Naive thymus-derived CD8-positive, alpha-beta T cell (primary cell): ENCODE data around the gene CELF4. TPM values are rescaled to one million over a fixed set of nuclear protein-coding genes. Genes with fewer than 3 reads are reported as not detected.
"Not testable (repeated sequence)": the region's sequence is repeated elsewhere in the genome, so short reads cannot be mapped to it uniquely, and the experiment has no call there.

Experiments
- ATAC-seq, 2 donors: fragments of 150-1000 bp; cut with Tn5 transposase in 1 of 2; sonication (Bioruptor Pico), chemical (Tn5 transposase) in 1 of 2; 1 replicate in 1 of 2; 2 replicates in 1 of 2; pipeline ENCODE4 v1.10.0; 2021; ENCODE audit warnings: mild to moderate bottlenecking in 2 of 2, moderate library complexity in 2 of 2
- POLR2A ChIA-PET: fragments of 350-600 bp; sonication (Branson Sonifier 250); formaldehyde crosslinking; loops from one replicate; lab custom pipeline; 2021; ENCODE audit warnings: antibody characterized with exemption; lab: Charles Lee
- DNase-seq, 10 donors: peaks; one replicate each; pipeline versions ENCODE4 v3.0.0 to v3.0.0-alpha.2; 2020 to 2022
- H3K27ac Mint-ChIP-seq, 10 donors: one replicate each; pipeline ENCODE4 v1.8.0; 2020 to 2022; ENCODE audit warnings: mild to moderate bottlenecking in 10 of 10, mixed read lengths in 10 of 10, moderate library complexity in 4 of 10, inconsistent platforms in 1 of 10
- H3K27me3 Mint-ChIP-seq, 5 donors: one replicate each; pipeline ENCODE4 v1.8.0; 2021 to 2022; ENCODE audit warnings: mixed read lengths in 5 of 5
- H3K36me3 Mint-ChIP-seq, 3 donors: one replicate each; pipeline ENCODE4 v1.8.0; 2020 to 2022; ENCODE audit warnings: mixed read lengths in 3 of 3, mild to moderate bottlenecking in 2 of 3, inconsistent platforms in 1 of 3
- H3K4me1 Mint-ChIP-seq, 4 donors: one replicate each; pipeline ENCODE4 v1.8.0; 2021 to 2022; ENCODE audit warnings: mixed read lengths in 4 of 4
- H3K4me3 Mint-ChIP-seq, 10 donors: one replicate each; pipeline ENCODE4 v1.8.0; 2020 to 2022; ENCODE audit warnings: mild to moderate bottlenecking in 10 of 10, mixed read lengths in 10 of 10, moderate library complexity in 6 of 10, inconsistent platforms in 1 of 10
- H3K9me3 Mint-ChIP-seq, 9 donors: one replicate each; pipeline ENCODE4 v1.8.0; 2020 to 2022; ENCODE audit warnings: mixed read lengths in 9 of 9, mild to moderate bottlenecking in 3 of 9, inconsistent platforms in 1 of 9, moderate library complexity in 1 of 9
- polyA plus RNA-seq, 3 donors: library from polyadenylated mRNA; unstranded; fragments of 300-500 nt; fragmentation: Illumina TruSeq; gene quantifications; one replicate each; pipeline ENCODE4 v1.2.3, GENCODE V29; 2021
- total RNA-seq, 8 experiments: library from RNA in 2 of 8; stranded (reverse) in 2 of 8; gene quantifications; one replicate each; pipeline ENCODE4 v1.2.3 and lab custom pipeline; 2021 to 2026

The CELF4 gene
- total and polyA plus RNA-seq, 5 experiments from 2014 or later = 0.08 to 0.43 TPM; not detected in 3

DNA sequence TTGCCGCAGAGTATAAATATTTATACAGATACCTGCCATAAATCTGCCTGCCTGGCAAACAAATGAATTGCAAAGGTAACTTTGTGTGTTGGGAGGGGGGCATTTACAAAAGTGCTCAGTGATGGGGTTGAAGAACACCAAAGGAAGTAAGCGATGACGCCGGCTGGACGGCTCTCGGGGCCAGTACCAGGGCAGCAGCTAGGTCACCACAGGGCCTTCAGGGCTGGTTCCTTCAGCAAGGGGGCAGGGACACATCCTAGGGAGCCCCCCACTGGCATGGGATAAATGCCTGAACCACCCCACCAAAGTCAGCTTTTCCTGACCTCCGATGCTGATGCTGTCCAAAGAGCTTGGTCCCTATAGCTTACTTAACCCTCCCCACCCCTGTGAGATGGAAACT is 190.4 kb downstream of the CELF4 start:
- peaks cover 0 to 34% (median 11%) of the 10 kb centered on the region in 5 donors for H3K27me3 Mint-ChIP-seq
- POLR2A ChIA-PET = no interaction called here
- ATAC-seq (no peak), DNase-seq (no peak)
- no peaks in the 10 kb centered on the region for H3K9me3 Mint-ChIP-seq
- no peak overlapping the region for H3K27ac Mint-ChIP-seq
- H3K4me1 Mint-ChIP-seq = peaks cover 0 to 2% (median 0%) of the 10 kb centered on the region in 4 donors
- H3K36me3 Mint-ChIP-seq = no peaks in the 10 kb centered on the region
- no peak overlapping the region for H3K4me3 Mint-ChIP-seq

GRCh38 chr18:37368110-37368954 is 197.3 kb downstream of the CELF4 start:
- H3K9me3 Mint-ChIP-seq = no peaks in the 10 kb centered on the region
- ATAC-seq (no peak), DNase-seq (no peak)
- no peak overlapping the region for H3K4me3 Mint-ChIP-seq
- no peak overlapping the region for H3K27ac Mint-ChIP-seq
- no peaks in the 10 kb centered on the region for H3K36me3 Mint-ChIP-seq
- H3K27me3 Mint-ChIP-seq = peaks cover 1 to 51% (median 28%) of the 10 kb centered on the region in 5 donors
- POLR2A ChIA-PET = no interaction called here
- H3K4me1 Mint-ChIP-seq = no peaks in the 10 kb centered on the region

- Mint-ChIP-seq H3K4me1 (peaks cover 0 to 8% (median 0%) of the 10 kb centered on the region in 4 donors), H3K4me3 (no peak overlapping the region), H3K9me3 (no peaks in the 10 kb centered on the region), H3K27me3 (peaks cover 5 to 58% (median 35%) of the 10 kb centered on the region in 5 donors), H3K36me3 (no peaks in the 10 kb centered on the region), H3K27ac (no peak overlapping the region)
- DNase-seq (no peak), ATAC-seq (no peak)
- POLR2A ChIA-PET = no interaction called here
Measured at GRCh38 chr18:37364237-37364636, 201.4 kb downstream of the CELF4 start.

- no peak for ATAC-seq
- no peaks in the 10 kb centered on the region for H3K36me3 Mint-ChIP-seq
- H3K9me3 Mint-ChIP-seq = no peaks in the 10 kb centered on the region
- H3K27me3 Mint-ChIP-seq = peaks cover 5 to 42% (median 22%) of the 10 kb centered on the region in 5 donors
- peak overlapping the region in 1 of 10 donors; percentile 53 for H3K27ac Mint-ChIP-seq
- no peak overlapping the region for H3K4me3 Mint-ChIP-seq
- POLR2A ChIA-PET = no interaction called here
- H3K4me1 Mint-ChIP-seq = peaks cover 0 to 8% (median 0%) of the 10 kb centered on the region in 4 donors
- no peak for DNase-seq
Measured at GRCh38 chr18:37362158-37362890, 203.3 kb downstream of the CELF4 start.

- Mint-ChIP-seq H3K4me1 (peaks cover 0 to 8% (median 0%) of the 10 kb centered on the region in 4 donors), H3K36me3 (no peaks in the 10 kb centered on the region), H3K9me3 (no peaks in the 10 kb centered on the region), H3K4me3 (no peak overlapping the region), H3K27ac (no peak overlapping the region), H3K27me3 (peaks cover 5 to 42% (median 18%) of the 10 kb centered on the region in 5 donors)
- POLR2A ChIA-PET = no interaction called here
- no peak for DNase-seq
- no peak for ATAC-seq
Measured at GRCh38 chr18:37361335-37362157, 204.1 kb downstream of the CELF4 start.

GRCh38 chr18:37358061-37358460 is 207.5 kb downstream of the CELF4 start:
- H3K9me3 Mint-ChIP-seq, ATAC-seq, H3K4me3 Mint-ChIP-seq, DNase-seq, H3K36me3 Mint-ChIP-seq, POLR2A ChIA-PET, H3K27ac Mint-ChIP-seq, H3K4me1 Mint-ChIP-seq: not testable (repeated sequence)
- H3K27me3 Mint-ChIP-seq = peaks cover 3 to 19% (median 9%) of the 10 kb centered on the region in 5 donors

GRCh38 chr18:37355772-37356171 is 209.8 kb downstream of the CELF4 start:
- POLR2A ChIA-PET = no interaction called here
- Mint-ChIP-seq H3K9me3 (no peaks in the 10 kb centered on the region), H3K4me1 (no peaks in the 10 kb centered on the region), H3K36me3 (no peaks in the 10 kb centered on the region), H3K27ac (no peak overlapping the region), H3K27me3 (peaks cover 0 to 6% (median 0%) of the 10 kb centered on the region in 5 donors), H3K4me3 (no peak overlapping the region)
- DNase-seq = no peak
- ATAC-seq = no peak

DNA sequence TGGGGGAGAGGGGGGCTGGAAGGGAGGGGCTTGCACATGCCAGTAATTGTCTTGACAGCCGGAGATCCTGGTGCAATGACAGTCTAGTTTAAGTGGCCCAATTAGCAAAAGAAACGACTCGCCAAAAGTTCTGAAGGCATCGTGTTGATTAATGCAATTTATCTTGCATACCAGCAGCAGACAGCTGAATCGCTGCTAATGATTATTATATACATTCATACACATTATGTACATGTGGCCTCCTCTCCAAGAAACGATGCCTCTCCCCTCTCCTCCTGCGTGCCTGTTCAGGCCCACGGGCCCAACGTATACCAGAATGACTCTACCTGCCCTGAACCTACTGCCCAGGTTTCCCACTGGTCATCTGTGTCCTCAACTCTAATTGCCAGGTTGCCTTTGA is 214.5 kb downstream of the CELF4 start:
- Mint-ChIP-seq H3K36me3 (no peaks in the 10 kb centered on the region), H3K27ac (no peak overlapping the region), H3K27me3 (peaks cover 2 to 23% (median 10%) of the 10 kb centered on the region in 5 donors), H3K4me1 (peaks cover 0 to 3% (median 0%) of the 10 kb centered on the region in 4 donors), H3K4me3 (no peak overlapping the region), H3K9me3 (no peaks in the 10 kb centered on the region)
- ATAC-seq (no peak), DNase-seq (no peak)
- POLR2A ChIA-PET = no interaction called here

DNA sequence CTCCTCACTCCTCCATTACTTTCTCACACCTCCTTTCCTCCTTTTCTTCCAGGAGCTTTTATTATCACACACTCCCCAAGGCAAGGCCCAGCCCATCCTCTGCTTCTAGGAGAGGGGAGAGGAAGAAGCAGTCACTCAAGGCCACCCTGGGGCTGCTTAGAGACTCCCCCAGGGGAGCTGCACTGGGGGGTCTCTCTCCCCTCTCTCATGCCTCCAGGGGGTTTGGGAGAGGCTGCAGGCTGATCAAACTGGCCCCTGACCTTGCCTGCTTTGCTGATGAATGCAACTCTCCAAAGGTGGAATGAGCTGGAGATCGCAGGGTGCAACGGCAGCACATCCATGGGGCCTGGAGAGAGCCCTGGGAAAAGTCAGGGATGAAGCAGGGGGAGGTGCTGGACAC is 216.9 kb downstream of the CELF4 start:
- no peak for ATAC-seq
- no peaks in the 10 kb centered on the region for H3K36me3 Mint-ChIP-seq
- POLR2A ChIA-PET = no interaction called here
- H3K9me3 Mint-ChIP-seq = no peaks in the 10 kb centered on the region
- H3K4me1 Mint-ChIP-seq = peaks cover 0 to 7% (median 0%) of the 10 kb centered on the region in 4 donors
- peaks cover 4 to 39% (median 20%) of the 10 kb centered on the region in 5 donors for H3K27me3 Mint-ChIP-seq
- H3K27ac Mint-ChIP-seq = no peak overlapping the region
- H3K4me3 Mint-ChIP-seq = no peak overlapping the region
- DNase-seq = no peak

DNA sequence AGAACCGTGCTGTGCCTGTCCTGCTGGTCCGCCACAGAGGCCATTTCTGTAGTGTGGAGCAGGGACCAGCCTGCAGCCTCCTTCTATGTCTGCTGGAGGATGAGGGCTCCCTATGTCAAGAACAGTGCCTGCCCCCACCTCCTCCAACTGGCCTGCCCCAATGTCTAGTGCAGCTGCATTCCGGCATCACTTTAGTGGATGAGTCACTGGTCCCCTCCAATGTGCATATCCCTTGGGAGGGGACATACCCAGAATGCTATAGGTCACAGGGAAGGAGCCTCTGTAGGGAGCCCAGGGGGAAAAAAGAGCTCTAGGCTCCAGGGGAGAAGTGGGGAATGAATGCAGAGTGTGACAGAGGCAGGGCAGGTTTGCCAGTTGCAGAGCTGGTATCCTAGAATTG is 219.6 kb downstream of the CELF4 start:
- H3K4me3 Mint-ChIP-seq = no peak overlapping the region
- H3K27ac Mint-ChIP-seq = no peak overlapping the region
- no peaks in the 10 kb centered on the region for H3K36me3 Mint-ChIP-seq
- peaks cover 0 to 10% (median 0%) of the 10 kb centered on the region in 4 donors for H3K4me1 Mint-ChIP-seq
- no peaks in the 10 kb centered on the region for H3K9me3 Mint-ChIP-seq
- POLR2A ChIA-PET = no interaction called here
- ATAC-seq (no peak), DNase-seq (no peak)
- H3K27me3 Mint-ChIP-seq = peaks cover 4 to 58% (median 22%) of the 10 kb centered on the region in 5 donors

- DNase-seq (peak in 1 of 10 donors; percentile 0), ATAC-seq (no peak)
- H3K36me3 Mint-ChIP-seq = no peaks in the 10 kb centered on the region
- H3K27ac Mint-ChIP-seq = no peak overlapping the region
- peaks cover 0 to 10% (median 0%) of the 10 kb centered on the region in 4 donors for H3K4me1 Mint-ChIP-seq
- no peaks in the 10 kb centered on the region for H3K9me3 Mint-ChIP-seq
- POLR2A ChIA-PET = no interaction called here
- H3K4me3 Mint-ChIP-seq = no peak overlapping the region
- peaks cover 4 to 53% (median 23%) of the 10 kb centered on the region in 5 donors for H3K27me3 Mint-ChIP-seq
Measured at GRCh38 chr18:37343542-37343851, 222.1 kb downstream of the CELF4 start.

DNA sequence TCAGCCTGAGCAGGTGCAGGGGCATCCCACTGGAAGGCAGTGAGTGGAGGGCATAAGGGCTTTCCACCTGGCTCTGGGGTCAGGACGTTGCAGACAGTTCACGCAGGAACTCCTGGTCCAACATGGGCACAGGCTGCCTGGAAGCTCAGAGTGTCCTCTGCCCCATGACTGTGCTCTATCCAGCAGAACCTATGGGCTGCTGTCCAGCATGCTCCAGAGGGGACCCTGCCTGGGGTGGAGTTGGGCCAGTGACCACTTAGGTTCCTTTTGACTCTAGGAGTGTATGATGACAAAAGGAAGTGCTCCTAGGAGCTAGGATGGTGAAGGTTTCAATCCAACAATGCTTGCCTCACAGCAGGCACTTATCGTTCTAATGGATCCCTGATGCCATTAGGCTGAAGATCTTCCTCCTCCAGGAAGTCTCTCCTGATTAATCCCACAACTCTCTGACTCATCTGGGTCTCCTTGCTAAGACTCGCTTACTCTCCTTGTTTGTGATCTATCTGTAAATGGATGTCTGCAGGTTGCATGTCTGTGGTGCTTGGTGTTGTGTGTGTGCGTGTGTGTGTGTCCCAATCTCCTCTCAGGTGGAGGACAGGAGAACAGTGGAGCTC is 224.0 kb downstream of the CELF4 start:
- Mint-ChIP-seq H3K9me3 (no peaks in the 10 kb centered on the region), H3K27me3 (peaks cover 4 to 50% (median 20%) of the 10 kb centered on the region in 5 donors), H3K4me3 (no peak overlapping the region), H3K36me3 (no peaks in the 10 kb centered on the region), H3K27ac (no peak overlapping the region), H3K4me1 (peaks cover 0 to 9% (median 0%) of the 10 kb centered on the region in 4 donors)
- POLR2A ChIA-PET = no interaction called here
- DNase-seq = no peak
- ATAC-seq = no peak
